Astrocyte of the cerebellum (primary cell): Measurements from ENCODE around the gene ZBTB46.

Experiments
- DNase-seq: peaks from one replicate; pipeline ENCODE4 v3.0.0-alpha.2; 2011; ENCODE audit warnings: low read depth
- H3K4me3 ChIP-seq: 2 replicates; pipeline ENCODE4 v1.5.1; 2011; ENCODE audit warnings: mild to moderate bottlenecking, low read depth, low read length, moderate library complexity
- CTCF ChIP-seq: IDR thresholded peaks from 2 replicates; pipeline ENCODE4 v1.5.1; 2012; ENCODE audit warnings: low read length, low read depth, moderate library complexity, mild to moderate bottlenecking; ENCODE audit errors: missing control alignments
- in situ Hi-C: cut with HindIII; loops from 2 replicates; pipeline ENCODE4 v1.10.0; 2017; ENCODE audit warnings: low sequenced_read_pairs

The ZBTB46 gene

GRCh38 chr20:63829945-63830835, 874 bp downstream of the ZBTB46 start:
- no peak for TF ChIP-seq CTCF
- peak overlapping the region; percentile 50 for H3K4me3 ChIP-seq
- in situ Hi-C loops = no loop called here
- no peak for DNase-seq

- no peak for DNase-seq
- TF ChIP-seq CTCF = no peak
- in situ Hi-C loops = no loop called here
- H3K4me3 ChIP-seq = peak overlapping the region; percentile 50
These were observed 1.5 kb downstream of the ZBTB46 start for GRCh38 chr20:63829603-63829944.

GRCh38 chr20:63828951-63829350, 2.1 kb downstream of the ZBTB46 start:
- in situ Hi-C loops = no loop called here
- DNase-seq = no peak
- peak; percentile 0 for TF ChIP-seq CTCF
- H3K4me3 ChIP-seq = peak overlapping the region; percentile 50

- H3K4me3 ChIP-seq = no peak overlapping the region
- no peak for TF ChIP-seq CTCF
These were observed 2.5 kb downstream of the ZBTB46 start for GRCh38 chr20:63828545-63828944.

GRCh38 chr20:63828124-63828523, 2.9 kb downstream of the ZBTB46 start:
- no peak overlapping the region for H3K4me3 ChIP-seq
- no peak for DNase-seq
- TF ChIP-seq CTCF = no peak
- in situ Hi-C loops = no loop called here

More at GRCh38 chr20:63828545-63828944, 2.5 kb downstream of the ZBTB46 start:
- in situ Hi-C loops = no loop called here
- DNase-seq = no peak

GRCh38 chr20:63826753-63827152, 4.3 kb downstream of the ZBTB46 start:
- TF ChIP-seq CTCF = no peak
- in situ Hi-C loops = no loop called here

More at GRCh38 chr20:63826753-63827152, 4.3 kb downstream of the ZBTB46 start:
- H3K4me3 ChIP-seq = no peak overlapping the region
- DNase-seq = no peak
